Neural cell (in vitro differentiated cells): ENCODE measurements around the gene NFIX. TPM values are rescaled to one million over a fixed set of nuclear protein-coding genes. Genes with fewer than 3 reads are reported as not detected.

Source experiments
- H2AFZ ChIP-seq: fragments of 200-600, 300-800 bp; sonication (generic), shearing (Covaris generic); 2 replicates; pipeline ENCODE4 v1.6.0; 2014; ENCODE audit warnings: low read depth, mild to moderate bottlenecking, antibody characterized with exemption, low read length, moderate library complexity
- H3F3A ChIP-seq: fragments of 200-600 bp; shearing (Covaris generic); 2 replicates; pipeline ENCODE4 v1.6.1; 2016; ENCODE audit warnings: mild to moderate bottlenecking, moderate library complexity, mixed read lengths, antibody characterized with exemption, low read length; ENCODE audit not compliant: insufficient read depth, poor library complexity, severe bottlenecking
- H3K27ac ChIP-seq: fragments of 200-600, 300-800 bp; sonication (generic), shearing (Covaris generic); 2 replicates; pipeline ENCODE4 v1.5.1; 2014; ENCODE audit warnings: mild to moderate bottlenecking, low read length, moderate library complexity
- H3K27me3 ChIP-seq: fragments of 300-800, 200-600 bp; sonication (generic), shearing (Covaris generic); 2 replicates; pipeline ENCODE4 v1.6.0; 2014; ENCODE audit warnings: mild to moderate bottlenecking, low read depth, low read length, moderate library complexity; ENCODE audit not compliant: insufficient read depth
- H3K36me3 ChIP-seq: fragments of 300-800, 200-600 bp; sonication (generic), shearing (Covaris generic); 2 replicates; pipeline ENCODE4 v1.5.1; 2014; ENCODE audit warnings: mild to moderate bottlenecking, antibody characterized with exemption, low read length, moderate library complexity; ENCODE audit not compliant: insufficient read depth
- H3K4me2 ChIP-seq: fragments of 300-800, 200-600 bp; sonication (generic), shearing (Covaris generic); 2 replicates; pipeline ENCODE4 v1.6.0; 2014; ENCODE audit warnings: mild to moderate bottlenecking, low read length
- H3K4me3 ChIP-seq: fragments of 300-800, 200-600 bp; sonication (generic), shearing (Covaris generic); 2 replicates; pipeline ENCODE4 v1.5.1; 2014; ENCODE audit warnings: mild to moderate bottlenecking, low read length, moderate library complexity
- H3K79me2 ChIP-seq: fragments of 200-600 bp; shearing (Covaris generic); replicated peaks from 2 replicates; pipeline ENCODE4 v1.6.0; 2014; ENCODE audit warnings: mild to moderate bottlenecking, low read length, moderate library complexity; ENCODE audit not compliant: insufficient read depth
- H3K9ac ChIP-seq: fragments of 300-800, 200-600 bp; sonication (generic), shearing (Covaris generic); 2 replicates; pipeline ENCODE4 v1.6.1; 2016; ENCODE audit warnings: mild to moderate bottlenecking, low read length, mixed read lengths
- H3K9me2 ChIP-seq: fragments of 200-600 bp; shearing (Covaris generic); 2 replicates; pipeline ENCODE4 v1.6.1; 2016; ENCODE audit warnings: mild to moderate bottlenecking, low read length, mixed read lengths; ENCODE audit not compliant: insufficient read depth
- H3K9me3 ChIP-seq: fragments of 200-600, 300-800 bp; sonication (generic), shearing (Covaris generic); 2 replicates; pipeline ENCODE4 v1.6.1; 2016; ENCODE audit warnings: mild to moderate bottlenecking, mixed run types, low read length, moderate library complexity, mixed read lengths
- H4K20me1 ChIP-seq: fragments of 200-600 bp; shearing (Covaris generic); 2 replicates; pipeline ENCODE4 v1.6.1; 2016; ENCODE audit warnings: mild to moderate bottlenecking, mixed run types; ENCODE audit not compliant: insufficient read depth
- CTCF ChIP-seq: fragments of 450-650 bp; IDR thresholded peaks from 2 replicates; pipeline ENCODE4 v1.5.1; 2014; ENCODE audit warnings: antibody characterized with exemption, mild to moderate bottlenecking, moderate library complexity; ENCODE audit not compliant: poor library complexity, severe bottlenecking
- EP300 ChIP-seq: fragments of 450-650 bp; conservative IDR thresholded peaks from 2 replicates; pipeline ENCODE4 v1.6.1; 2014; ENCODE audit warnings: antibody characterized with exemption, mild to moderate bottlenecking, moderate library complexity; ENCODE audit not compliant: poor library complexity, severe bottlenecking
- EZH2 ChIP-seq: fragments of 200-600, 300-800 bp; shearing (Covaris generic), sonication (generic); IDR thresholded peaks from 2 replicates; pipeline ENCODE4 v1.6.1; 2014; ENCODE audit warnings: antibody characterized with exemption, low read length, borderline replicate concordance, mild to moderate bottlenecking; ENCODE audit not compliant: insufficient read depth, poor library complexity, severe bottlenecking
- MXI1 ChIP-seq: fragments of 450-650 bp; conservative IDR thresholded peaks from 2 replicates; pipeline ENCODE4 v1.6.1; 2014; ENCODE audit warnings: antibody characterized with exemption, mild to moderate bottlenecking; ENCODE audit not compliant: poor library complexity, severe bottlenecking
- POLR2AphosphoS5 ChIP-seq: IDR thresholded peaks from 2 replicates; pipeline ENCODE4 v1.6.1; 2012
- RAD21 ChIP-seq: fragments of 450-650 bp; conservative IDR thresholded peaks from 2 replicates; pipeline ENCODE4 v1.6.1; 2014; ENCODE audit warnings: antibody characterized with exemption, mild to moderate bottlenecking, moderate library complexity
- SMC3 ChIP-seq: fragments of 450-650 bp; conservative IDR thresholded peaks from 2 replicates; pipeline ENCODE4 v1.6.1; 2014; ENCODE audit warnings: antibody characterized with exemption, mild to moderate bottlenecking, moderate library complexity; ENCODE audit not compliant: poor library complexity
- TAF1 ChIP-seq: IDR thresholded peaks from 2 replicates; pipeline ENCODE4 v1.6.1; 2012; ENCODE audit warnings: low read depth
- polyA plus RNA-seq: library from polyadenylated mRNA; depleted of rRNA; stranded (reverse); fragments of >200 nt; gene quantifications from 2 replicates; pipeline ENCODE4 v1.2.3, GENCODE V29; 2014
- TF ChIP-seq, protein P1 (sequence below): IDR thresholded peaks from 2 replicates; pipeline ENCODE4 v1.6.1; 2012; ENCODE audit warnings: borderline replicate concordance

The NFIX gene
- polyA plus RNA-seq, 1 donor from 2014 or later = not detected

DNA sequence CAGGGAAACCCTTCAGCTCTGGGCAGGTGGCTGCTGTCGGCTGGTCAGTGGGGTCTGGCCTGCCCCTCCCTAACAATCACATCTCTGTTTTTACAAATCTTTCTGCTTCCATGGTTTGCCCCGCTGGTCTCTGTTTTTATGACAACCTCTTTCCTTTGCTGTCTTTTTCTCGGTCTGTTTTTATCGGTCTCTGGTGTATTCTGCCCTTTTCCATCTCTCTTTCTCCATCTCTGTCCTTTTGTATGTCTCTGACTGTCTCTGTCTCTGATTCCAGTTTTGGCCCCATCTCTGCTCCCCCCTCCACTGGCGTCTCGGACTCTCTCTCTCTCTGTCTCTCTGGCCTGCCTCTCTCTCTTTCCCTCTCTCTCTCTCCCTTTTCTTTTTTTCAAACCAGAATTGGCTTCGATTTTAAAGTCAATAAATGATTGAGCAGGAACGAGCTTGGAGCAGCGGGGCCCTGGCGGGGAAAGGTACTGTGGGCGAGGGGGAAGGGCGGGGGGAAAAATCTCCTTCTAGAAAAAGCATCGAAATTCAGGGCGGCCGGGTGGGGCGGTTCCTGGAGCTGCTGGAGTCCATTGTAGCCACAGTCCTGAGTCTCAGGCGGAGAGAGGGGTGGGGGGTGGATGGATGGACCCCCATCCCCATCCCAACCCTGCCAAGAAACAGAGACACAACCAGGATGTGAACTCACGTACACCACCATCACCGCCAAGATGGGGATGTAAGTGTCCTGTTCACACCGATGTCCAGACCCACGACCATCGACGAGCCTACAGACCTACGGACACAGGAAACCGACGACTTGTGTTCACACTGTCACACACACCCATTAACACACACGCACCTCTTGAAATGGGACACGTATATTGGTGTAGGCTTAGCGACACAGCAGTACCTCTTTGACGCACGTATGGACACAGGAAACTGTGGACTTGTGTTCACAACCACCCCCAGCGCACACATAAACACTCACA, 3.0 kb downstream of the NFIX start:
- H3K9me2 ChIP-seq = no peaks in the 10 kb centered on the region
- H3K9me3 ChIP-seq = no peaks in the 10 kb centered on the region
- H3K9ac ChIP-seq = no peak overlapping the region
- no peaks in the 10 kb centered on the region for H4K20me1 ChIP-seq
- no peaks in the 10 kb centered on the region for H3K36me3 ChIP-seq
- no peaks in the 10 kb centered on the region for H3F3A ChIP-seq
- peaks cover 89% of the 10 kb centered on the region for H3K27me3 ChIP-seq
- no peaks in the 10 kb centered on the region for H3K79me2 ChIP-seq
- no peak for TF ChIP-seq TAF1
- no peak for TF ChIP-seq SMC3
- TF ChIP-seq CTCF = no peak
- TF ChIP-seq POLR2AphosphoS5 = no peak
- TF ChIP-seq EZH2 = no peak
- TF ChIP-seq, protein P1, sequence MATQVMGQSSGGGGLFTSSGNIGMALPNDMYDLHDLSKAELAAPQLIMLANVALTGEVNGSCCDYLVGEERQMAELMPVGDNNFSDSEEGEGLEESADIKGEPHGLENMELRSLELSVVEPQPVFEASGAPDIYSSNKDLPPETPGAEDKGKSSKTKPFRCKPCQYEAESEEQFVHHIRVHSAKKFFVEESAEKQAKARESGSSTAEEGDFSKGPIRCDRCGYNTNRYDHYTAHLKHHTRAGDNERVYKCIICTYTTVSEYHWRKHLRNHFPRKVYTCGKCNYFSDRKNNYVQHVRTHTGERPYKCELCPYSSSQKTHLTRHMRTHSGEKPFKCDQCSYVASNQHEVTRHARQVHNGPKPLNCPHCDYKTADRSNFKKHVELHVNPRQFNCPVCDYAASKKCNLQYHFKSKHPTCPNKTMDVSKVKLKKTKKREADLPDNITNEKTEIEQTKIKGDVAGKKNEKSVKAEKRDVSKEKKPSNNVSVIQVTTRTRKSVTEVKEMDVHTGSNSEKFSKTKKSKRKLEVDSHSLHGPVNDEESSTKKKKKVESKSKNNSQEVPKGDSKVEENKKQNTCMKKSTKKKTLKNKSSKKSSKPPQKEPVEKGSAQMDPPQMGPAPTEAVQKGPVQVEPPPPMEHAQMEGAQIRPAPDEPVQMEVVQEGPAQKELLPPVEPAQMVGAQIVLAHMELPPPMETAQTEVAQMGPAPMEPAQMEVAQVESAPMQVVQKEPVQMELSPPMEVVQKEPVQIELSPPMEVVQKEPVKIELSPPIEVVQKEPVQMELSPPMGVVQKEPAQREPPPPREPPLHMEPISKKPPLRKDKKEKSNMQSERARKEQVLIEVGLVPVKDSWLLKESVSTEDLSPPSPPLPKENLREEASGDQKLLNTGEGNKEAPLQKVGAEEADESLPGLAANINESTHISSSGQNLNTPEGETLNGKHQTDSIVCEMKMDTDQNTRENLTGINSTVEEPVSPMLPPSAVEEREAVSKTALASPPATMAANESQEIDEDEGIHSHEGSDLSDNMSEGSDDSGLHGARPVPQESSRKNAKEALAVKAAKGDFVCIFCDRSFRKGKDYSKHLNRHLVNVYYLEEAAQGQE = no peak
- no peak for TF ChIP-seq RAD21
- TF ChIP-seq EP300 = no peak
- TF ChIP-seq MXI1 = no peak
- no peak overlapping the region for H3K27ac ChIP-seq
- H2AFZ ChIP-seq = no peak overlapping the region
- no peak overlapping the region for H3K4me2 ChIP-seq
- H3K4me3 ChIP-seq = no peak overlapping the region

GRCh38 chr19:13001166-13001501, 5.9 kb downstream of the NFIX start:
- no peak overlapping the region for H2AFZ ChIP-seq
- H3K27ac ChIP-seq = no peak overlapping the region
- no peaks in the 10 kb centered on the region for H3K9me2 ChIP-seq
- no peak overlapping the region for H3K9ac ChIP-seq
- no peaks in the 10 kb centered on the region for H4K20me1 ChIP-seq
- no peak overlapping the region for H3K4me3 ChIP-seq
- H3K79me2 ChIP-seq = no peaks in the 10 kb centered on the region
- no peak for TF ChIP-seq RAD21
- no peak for TF ChIP-seq CTCF
- TF ChIP-seq, protein P1 = no peak
- TF ChIP-seq TAF1 = no peak
- no peak for TF ChIP-seq EP300
- no peaks in the 10 kb centered on the region for H3K36me3 ChIP-seq
- no peaks in the 10 kb centered on the region for H3K9me3 ChIP-seq
- peaks cover 94% of the 10 kb centered on the region for H3K27me3 ChIP-seq
- H3F3A ChIP-seq = no peaks in the 10 kb centered on the region
- no peak overlapping the region for H3K4me2 ChIP-seq
